ENCODE data around the gene EDEM3.

Gene EDEM3

GRCh38 chr1:184739070-184739469 lies 15.6 kb downstream of the EDEM3 start:
- H3K27me3 ChIP-seq (ENCODE audit: control insufficient read depth, insufficient read depth, low read length): no peaks in the 10 kb centered on the region
- 100% methylated on average over 1 of the region's 1 CpG for WGBS (ENCODE audit: insufficient coverage, insufficient read length)
- no peaks in the 10 kb centered on the region for H3K36me3 ChIP-seq (ENCODE audit: control insufficient read depth, insufficient read depth, low read length)
- no peaks in the 10 kb centered on the region for H3K9me3 ChIP-seq (ENCODE audit: control insufficient read depth, insufficient read depth, low read length)
- H3K4me1 ChIP-seq (ENCODE audit: control insufficient read depth, insufficient read depth, low read length): no peaks in the 10 kb centered on the region
- H3K4me3 ChIP-seq (ENCODE audit: low read length): no peak overlapping the region
- DNase-seq (ENCODE audit: low read depth, low spot score): no peak
- no peak overlapping the region for H3K27ac ChIP-seq (ENCODE audit: low read length)

GRCh38 chr1:184734980-184735379 lies 19.7 kb downstream of the EDEM3 start:
- no peak for DNase-seq (ENCODE audit: low read depth, low spot score)
- Histone ChIP-seq H3K36me3 (ENCODE audit: control insufficient read depth, insufficient read depth, low read length) (no peaks in the 10 kb centered on the region), H3K4me3 (ENCODE audit: low read length) (no peak overlapping the region), H3K9me3 (ENCODE audit: control insufficient read depth, insufficient read depth, low read length) (no peaks in the 10 kb centered on the region), H3K27ac (ENCODE audit: low read length) (no peak overlapping the region), H3K4me1 (ENCODE audit: control insufficient read depth, insufficient read depth, low read length) (no peaks in the 10 kb centered on the region), H3K27me3 (ENCODE audit: control insufficient read depth, insufficient read depth, low read length) (no peaks in the 10 kb centered on the region)

GRCh38 chr1:184724843-184725242 lies 29.8 kb downstream of the EDEM3 start:
- Histone ChIP-seq H3K27ac (ENCODE audit: low read length) (no peak overlapping the region), H3K4me3 (ENCODE audit: low read length) (no peak overlapping the region), H3K9me3 (ENCODE audit: control insufficient read depth, insufficient read depth, low read length) (no peaks in the 10 kb centered on the region), H3K27me3 (ENCODE audit: control insufficient read depth, insufficient read depth, low read length) (no peaks in the 10 kb centered on the region), H3K4me1 (ENCODE audit: control insufficient read depth, insufficient read depth, low read length) (no peaks in the 10 kb centered on the region), H3K36me3 (ENCODE audit: control insufficient read depth, insufficient read depth, low read length) (no peaks in the 10 kb centered on the region)
- no CpG with 5 or more reads among the region's 3 CpGs for WGBS (ENCODE audit: insufficient coverage, insufficient read length)
- no peak for DNase-seq (ENCODE audit: low read depth, low spot score)

DNA sequence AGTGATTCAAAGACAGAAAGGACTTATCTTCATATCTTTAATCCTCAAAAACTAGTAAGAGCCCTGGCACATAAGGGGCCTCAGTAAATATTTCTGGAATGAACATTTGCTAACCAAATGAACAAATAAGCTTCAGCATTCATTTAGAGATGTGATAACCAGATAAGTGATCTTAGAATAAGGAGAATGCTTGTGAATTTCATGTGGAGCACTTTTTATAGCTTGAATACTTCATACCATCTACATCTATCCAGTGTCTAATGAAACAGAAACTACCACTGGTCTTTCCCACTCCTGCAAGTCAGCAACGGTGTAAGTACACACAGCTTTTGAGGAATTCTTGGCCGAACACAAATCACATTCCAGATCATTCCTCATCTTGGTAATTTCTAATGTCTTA lies 38.5 kb downstream of the EDEM3 start:
- H3K27ac ChIP-seq (ENCODE audit: low read length): no peak overlapping the region
- H3K4me1 ChIP-seq (ENCODE audit: control insufficient read depth, insufficient read depth, low read length): no peaks in the 10 kb centered on the region
- WGBS (ENCODE audit: insufficient coverage, insufficient read length): no CpG with 5 or more reads among the region's 2 CpGs
- no peak for DNase-seq (ENCODE audit: low read depth, low spot score)
- H3K27me3 ChIP-seq (ENCODE audit: control insufficient read depth, insufficient read depth, low read length): no peaks in the 10 kb centered on the region
- no peak overlapping the region for H3K4me3 ChIP-seq (ENCODE audit: low read length)
- no peaks in the 10 kb centered on the region for H3K36me3 ChIP-seq (ENCODE audit: control insufficient read depth, insufficient read depth, low read length)
- no peaks in the 10 kb centered on the region for H3K9me3 ChIP-seq (ENCODE audit: control insufficient read depth, insufficient read depth, low read length)

DNA sequence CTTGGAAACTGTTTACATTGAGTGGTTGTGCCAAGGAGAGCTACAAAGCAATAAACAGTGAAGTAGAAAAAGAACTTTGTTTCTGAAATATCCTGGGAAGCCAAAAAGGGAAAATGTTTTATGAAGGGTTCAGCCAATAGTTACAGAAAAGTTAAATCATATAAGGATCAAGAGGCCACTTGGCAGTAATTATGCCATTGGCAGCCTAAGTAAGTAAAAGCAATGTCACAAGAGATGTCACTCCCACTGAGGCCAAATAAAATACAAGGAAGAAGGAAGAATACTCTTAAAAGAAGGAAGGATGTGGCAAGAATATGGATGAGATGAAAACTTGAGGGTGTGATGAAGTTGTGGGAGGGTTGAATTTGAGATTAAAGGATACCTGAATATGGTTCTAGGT lies 45.2 kb downstream of the EDEM3 start:
- Histone ChIP-seq H3K4me3 (ENCODE audit: low read length) (no peak overlapping the region), H3K9me3 (ENCODE audit: control insufficient read depth, insufficient read depth, low read length) (no peaks in the 10 kb centered on the region), H3K36me3 (ENCODE audit: control insufficient read depth, insufficient read depth, low read length) (no peaks in the 10 kb centered on the region), H3K4me1 (ENCODE audit: control insufficient read depth, insufficient read depth, low read length) (no peaks in the 10 kb centered on the region), H3K27me3 (ENCODE audit: control insufficient read depth, insufficient read depth, low read length) (no peaks in the 10 kb centered on the region), H3K27ac (ENCODE audit: low read length) (no peak overlapping the region)
- no peak for DNase-seq (ENCODE audit: low read depth, low spot score)

DNA sequence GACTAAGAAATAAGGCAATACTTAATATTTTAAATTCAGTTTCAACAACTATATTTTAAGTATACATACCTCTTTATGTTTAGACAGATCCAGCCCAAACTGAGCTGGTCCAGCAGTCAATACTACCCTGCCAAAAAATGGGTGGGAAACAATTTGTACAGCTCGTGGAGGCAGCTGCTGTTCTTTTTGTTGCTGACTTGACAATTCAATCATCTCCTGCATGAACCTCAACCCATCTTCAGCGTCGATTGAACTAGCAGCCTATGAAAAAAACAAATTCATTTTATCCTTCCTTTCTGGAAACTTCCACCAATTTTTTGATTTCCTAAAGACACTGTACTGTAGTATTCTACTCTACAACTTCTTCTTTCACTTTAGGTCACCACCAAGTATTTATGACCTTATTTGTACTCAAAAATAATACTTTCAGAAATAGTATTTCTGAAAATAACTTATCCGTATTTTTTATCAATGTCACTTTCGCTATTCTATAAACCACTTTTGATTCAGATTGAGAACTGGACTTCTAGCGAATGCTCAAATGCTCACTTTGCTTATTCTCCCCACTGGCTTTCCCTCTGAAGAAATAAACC lies 46.5 kb downstream of the EDEM3 start:
- no CpG with 5 or more reads among the region's 6 CpGs for WGBS (ENCODE audit: insufficient coverage, insufficient read length)
- Histone ChIP-seq H3K36me3 (ENCODE audit: control insufficient read depth, insufficient read depth, low read length) (no peaks in the 10 kb centered on the region), H3K27ac (ENCODE audit: low read length) (no peak overlapping the region), H3K4me1 (ENCODE audit: control insufficient read depth, insufficient read depth, low read length) (no peaks in the 10 kb centered on the region), H3K4me3 (ENCODE audit: low read length) (no peak overlapping the region), H3K27me3 (ENCODE audit: control insufficient read depth, insufficient read depth, low read length) (no peaks in the 10 kb centered on the region), H3K9me3 (ENCODE audit: control insufficient read depth, insufficient read depth, low read length) (no peaks in the 10 kb centered on the region)
- no peak for DNase-seq (ENCODE audit: low read depth, low spot score)

DNA sequence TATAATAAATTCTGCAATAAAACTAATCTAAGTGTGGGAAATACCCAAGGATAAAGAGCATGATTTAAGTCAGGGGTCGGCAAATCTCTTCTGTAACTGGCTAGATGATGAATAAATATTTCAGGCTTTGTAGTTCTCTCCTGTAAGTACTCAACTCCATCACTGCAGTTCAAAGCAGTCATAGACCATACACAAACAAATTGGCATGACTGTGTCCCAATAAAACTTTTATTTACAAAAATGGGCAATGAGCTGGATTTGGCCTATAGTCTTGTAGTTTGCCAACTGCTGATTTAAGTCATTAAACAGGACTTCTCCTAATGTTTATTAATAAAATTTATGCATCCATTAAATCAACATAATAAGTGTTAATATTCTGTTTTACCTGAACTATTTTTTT lies 49.4 kb downstream of the EDEM3 start:
- H3K27ac ChIP-seq (ENCODE audit: low read length): no peak overlapping the region
- H3K4me1 ChIP-seq (ENCODE audit: control insufficient read depth, insufficient read depth, low read length): no peaks in the 10 kb centered on the region
- H3K27me3 ChIP-seq (ENCODE audit: control insufficient read depth, insufficient read depth, low read length): no peaks in the 10 kb centered on the region
- no peak for DNase-seq (ENCODE audit: low read depth, low spot score)
- no peaks in the 10 kb centered on the region for H3K9me3 ChIP-seq (ENCODE audit: control insufficient read depth, insufficient read depth, low read length)
- no peak overlapping the region for H3K4me3 ChIP-seq (ENCODE audit: low read length)
- no CpG with 5 or more reads among the region's 1 CpG for WGBS (ENCODE audit: insufficient coverage, insufficient read length)
- H3K36me3 ChIP-seq (ENCODE audit: control insufficient read depth, insufficient read depth, low read length): no peaks in the 10 kb centered on the region

- no CpG with 5 or more reads among the region's 1 CpG for WGBS (ENCODE audit: insufficient coverage, insufficient read length)
- H3K4me3 ChIP-seq (ENCODE audit: low read length): no peak overlapping the region
These were observed 52.8 kb downstream of the EDEM3 start for GRCh38 chr1:184701816-184702215.

DNA sequence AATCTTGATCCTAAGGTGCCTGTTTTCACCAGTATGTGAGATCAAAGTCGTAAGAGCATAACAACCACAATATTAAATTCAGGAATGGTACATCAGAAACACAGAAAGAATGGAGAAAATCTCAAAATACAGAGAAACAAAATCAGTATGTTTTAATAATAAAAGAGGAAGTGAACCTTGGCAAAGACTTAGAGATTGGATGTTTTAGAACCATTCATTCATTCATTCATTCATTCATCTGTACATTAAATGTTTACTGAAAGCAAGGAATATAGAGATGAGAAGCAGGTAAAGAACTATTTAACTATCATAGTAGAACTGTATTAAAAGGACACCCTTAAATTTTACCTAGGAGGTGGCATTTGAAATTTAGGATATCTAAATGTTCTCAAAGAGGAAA lies 55.7 kb downstream of the EDEM3 start:
- no CpG with 5 or more reads among the region's 1 CpG for WGBS (ENCODE audit: insufficient coverage, insufficient read length)
- Histone ChIP-seq H3K27me3 (ENCODE audit: control insufficient read depth, insufficient read depth, low read length) (no peaks in the 10 kb centered on the region), H3K4me3 (ENCODE audit: low read length) (no peak overlapping the region), H3K9me3 (ENCODE audit: control insufficient read depth, insufficient read depth, low read length) (no peaks in the 10 kb centered on the region), H3K4me1 (ENCODE audit: control insufficient read depth, insufficient read depth, low read length) (no peaks in the 10 kb centered on the region; the same call in 1 of the 2 replicates), H3K36me3 (ENCODE audit: control insufficient read depth, insufficient read depth, low read length) (no peaks in the 10 kb centered on the region), H3K27ac (ENCODE audit: low read length) (no peak overlapping the region)
- DNase-seq (ENCODE audit: low read depth, low spot score): no peak

More at GRCh38 chr1:184701816-184702215, 52.8 kb downstream of the EDEM3 start:
- Histone ChIP-seq H3K27ac (ENCODE audit: low read length) (no peak overlapping the region), H3K27me3 (ENCODE audit: control insufficient read depth, insufficient read depth, low read length) (no peaks in the 10 kb centered on the region), H3K36me3 (ENCODE audit: control insufficient read depth, insufficient read depth, low read length) (no peaks in the 10 kb centered on the region), H3K4me1 (ENCODE audit: control insufficient read depth, insufficient read depth, low read length) (no peaks in the 10 kb centered on the region; the same call in 1 of the 2 replicates), H3K9me3 (ENCODE audit: control insufficient read depth, insufficient read depth, low read length) (no peaks in the 10 kb centered on the region)
- DNase-seq (ENCODE audit: low read depth, low spot score): no peak

GRCh38 chr1:184698016-184698415 lies 56.6 kb downstream of the EDEM3 start:
- Histone ChIP-seq H3K4me1 (ENCODE audit: control insufficient read depth, insufficient read depth, low read length) (no peaks in the 10 kb centered on the region; the same call in 1 of the 2 replicates), H3K27me3 (ENCODE audit: control insufficient read depth, insufficient read depth, low read length) (no peaks in the 10 kb centered on the region), H3K27ac (ENCODE audit: low read length) (no peak overlapping the region), H3K4me3 (ENCODE audit: low read length) (no peak overlapping the region), H3K36me3 (ENCODE audit: control insufficient read depth, insufficient read depth, low read length) (no peaks in the 10 kb centered on the region), H3K9me3 (ENCODE audit: control insufficient read depth, insufficient read depth, low read length) (no peaks in the 10 kb centered on the region)
- WGBS (ENCODE audit: insufficient coverage, insufficient read length): no CpG with 5 or more reads among the region's 3 CpGs
- no peak for DNase-seq (ENCODE audit: low read depth, low spot score)

- H3K27me3 ChIP-seq (ENCODE audit: control insufficient read depth, insufficient read depth, low read length): no peaks in the 10 kb centered on the region
- no peaks in the 10 kb centered on the region for H3K36me3 ChIP-seq (ENCODE audit: control insufficient read depth, insufficient read depth, low read length)
- H3K4me3 ChIP-seq (ENCODE audit: low read length): no peak overlapping the region
- no peak overlapping the region for H3K27ac ChIP-seq (ENCODE audit: low read length)
- no peak for DNase-seq (ENCODE audit: low read depth, low spot score)
- WGBS (ENCODE audit: insufficient coverage, insufficient read length): no CpG with 5 or more reads among the region's 3 CpGs
- no peaks in the 10 kb centered on the region; the same call in 1 of the 2 replicates for H3K4me1 ChIP-seq (ENCODE audit: control insufficient read depth, insufficient read depth, low read length)
- H3K9me3 ChIP-seq (ENCODE audit: control insufficient read depth, insufficient read depth, low read length): no peaks in the 10 kb centered on the region
These were observed 58.3 kb downstream of the EDEM3 start for GRCh38 chr1:184696403-184696802.

Data from iPS DF 6.9 (cell line).